ENCODE results near the gene TMEM52B.
"Not testable (repeated sequence)": the region's sequence is repeated elsewhere in the genome, so short reads cannot be mapped to it uniquely, and the experiment has no call there.

The TMEM52B gene

DNA sequence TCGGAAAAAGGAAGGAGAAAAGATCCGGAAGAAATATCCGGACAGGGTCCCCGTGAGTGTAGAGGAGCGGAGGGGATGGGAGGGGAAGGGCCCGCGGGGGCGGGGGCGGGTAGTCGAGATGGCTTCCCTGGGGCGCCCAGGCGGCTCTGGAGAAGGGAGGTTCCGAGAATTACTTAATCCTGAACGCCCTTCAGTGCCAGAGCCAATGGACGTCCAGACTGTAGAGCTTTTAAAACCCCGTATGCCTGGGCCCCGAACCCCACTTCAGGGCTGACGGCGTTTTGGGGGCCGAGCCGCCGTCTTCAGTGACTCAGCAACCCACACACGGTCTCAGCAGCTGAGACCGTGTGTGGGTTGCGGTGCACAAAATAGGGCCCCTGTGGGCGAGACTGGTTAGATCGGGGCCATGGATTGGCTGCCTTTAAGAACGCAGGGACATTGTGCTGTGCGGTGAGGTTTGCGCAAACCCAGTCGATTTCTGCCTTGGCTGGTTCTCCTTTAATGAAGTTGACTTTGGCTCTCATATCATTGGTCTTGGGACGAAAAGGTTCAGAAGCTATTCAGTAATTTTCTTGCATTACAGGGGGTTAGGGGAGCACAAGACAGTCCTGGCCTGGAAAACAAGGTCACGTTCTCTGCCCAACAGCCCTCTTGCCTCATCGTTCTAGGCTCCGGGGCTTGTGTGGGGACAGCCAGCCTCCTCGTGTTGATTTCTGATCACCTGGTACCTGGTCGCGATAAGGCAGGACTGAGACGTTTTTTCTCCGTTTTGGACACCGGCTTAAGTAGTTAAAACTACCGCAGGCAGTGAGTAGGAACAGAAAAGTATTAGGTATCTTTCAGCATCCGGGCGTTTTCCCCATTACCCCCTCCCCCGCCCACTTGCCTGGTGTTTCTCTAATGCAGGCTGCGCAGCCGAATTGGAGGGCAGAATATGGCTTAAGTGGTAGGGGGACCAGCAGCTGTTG is 34.6 kb downstream of the TMEM52B start:
- peak overlapping the region; percentile 88 for H3K27ac ChIP-seq
- TF ChIP-seq, protein P1, sequence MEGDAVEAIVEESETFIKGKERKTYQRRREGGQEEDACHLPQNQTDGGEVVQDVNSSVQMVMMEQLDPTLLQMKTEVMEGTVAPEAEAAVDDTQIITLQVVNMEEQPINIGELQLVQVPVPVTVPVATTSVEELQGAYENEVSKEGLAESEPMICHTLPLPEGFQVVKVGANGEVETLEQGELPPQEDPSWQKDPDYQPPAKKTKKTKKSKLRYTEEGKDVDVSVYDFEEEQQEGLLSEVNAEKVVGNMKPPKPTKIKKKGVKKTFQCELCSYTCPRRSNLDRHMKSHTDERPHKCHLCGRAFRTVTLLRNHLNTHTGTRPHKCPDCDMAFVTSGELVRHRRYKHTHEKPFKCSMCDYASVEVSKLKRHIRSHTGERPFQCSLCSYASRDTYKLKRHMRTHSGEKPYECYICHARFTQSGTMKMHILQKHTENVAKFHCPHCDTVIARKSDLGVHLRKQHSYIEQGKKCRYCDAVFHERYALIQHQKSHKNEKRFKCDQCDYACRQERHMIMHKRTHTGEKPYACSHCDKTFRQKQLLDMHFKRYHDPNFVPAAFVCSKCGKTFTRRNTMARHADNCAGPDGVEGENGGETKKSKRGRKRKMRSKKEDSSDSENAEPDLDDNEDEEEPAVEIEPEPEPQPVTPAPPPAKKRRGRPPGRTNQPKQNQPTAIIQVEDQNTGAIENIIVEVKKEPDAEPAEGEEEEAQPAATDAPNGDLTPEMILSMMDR (conservative IDR thresholded peaks at IDR 0.05), result no peak

DNA sequence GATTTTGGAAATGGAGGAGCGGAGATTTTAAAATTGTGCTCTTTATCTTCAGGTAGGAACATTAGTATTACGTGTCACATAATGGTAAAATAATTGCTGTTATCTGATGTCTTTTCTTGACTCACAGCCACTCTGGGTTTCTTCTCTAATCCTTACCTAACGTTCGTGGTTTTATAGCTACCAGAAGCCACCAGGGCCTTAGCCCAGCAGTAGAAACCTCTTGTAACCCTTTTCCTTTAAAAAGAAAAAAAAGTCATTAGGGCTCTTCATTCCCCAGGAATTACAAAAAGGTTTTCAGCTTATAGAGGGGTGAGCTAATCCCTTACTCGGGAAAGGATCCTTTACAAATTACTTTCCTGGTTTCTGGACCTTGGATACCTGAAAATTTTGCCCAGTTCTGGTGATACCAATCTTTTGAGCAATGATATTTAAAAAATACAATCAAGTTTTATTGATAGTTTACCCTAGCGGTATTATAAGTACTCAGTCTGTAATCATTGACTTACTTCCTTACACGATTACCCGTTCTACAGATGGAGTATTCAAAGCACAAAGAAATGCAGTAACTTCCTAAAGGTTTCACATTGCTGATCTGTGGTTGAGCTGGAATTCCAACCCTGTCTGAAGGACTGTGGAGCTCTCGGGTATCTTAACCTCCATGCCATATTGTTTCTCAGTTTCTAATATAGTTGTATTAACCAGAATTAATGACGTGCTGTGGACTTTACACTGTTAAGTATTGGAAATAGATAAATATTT is 35.5 kb downstream of the TMEM52B start:
- peak overlapping the region; percentile 88 for H3K27ac ChIP-seq
- TF ChIP-seq, protein P1 (conservative IDR thresholded peaks at IDR 0.05), result no peak

DNA sequence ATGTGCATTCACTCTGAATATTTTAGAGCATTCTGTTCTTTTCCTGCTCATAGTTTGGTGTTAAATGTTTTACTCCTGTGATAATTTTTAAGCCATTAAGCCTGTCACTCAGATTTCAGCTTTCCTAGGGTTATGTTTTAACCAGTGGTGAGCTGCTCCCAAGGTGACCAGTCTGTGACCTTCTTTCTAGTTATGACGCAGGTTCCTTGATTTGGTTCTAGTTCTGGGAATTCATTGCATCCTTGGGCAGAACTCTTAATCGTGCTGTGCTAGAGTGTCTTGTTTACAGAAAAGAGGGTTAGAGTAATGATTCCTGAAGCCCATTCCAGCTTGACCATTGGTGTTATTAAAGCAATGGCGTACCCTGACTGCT is 36.0 kb downstream of the TMEM52B start:
- H3K27ac ChIP-seq, result peak overlapping the region; percentile 88
- TF ChIP-seq, protein P1 (conservative IDR thresholded peaks at IDR 0.05), result no peak

DNA sequence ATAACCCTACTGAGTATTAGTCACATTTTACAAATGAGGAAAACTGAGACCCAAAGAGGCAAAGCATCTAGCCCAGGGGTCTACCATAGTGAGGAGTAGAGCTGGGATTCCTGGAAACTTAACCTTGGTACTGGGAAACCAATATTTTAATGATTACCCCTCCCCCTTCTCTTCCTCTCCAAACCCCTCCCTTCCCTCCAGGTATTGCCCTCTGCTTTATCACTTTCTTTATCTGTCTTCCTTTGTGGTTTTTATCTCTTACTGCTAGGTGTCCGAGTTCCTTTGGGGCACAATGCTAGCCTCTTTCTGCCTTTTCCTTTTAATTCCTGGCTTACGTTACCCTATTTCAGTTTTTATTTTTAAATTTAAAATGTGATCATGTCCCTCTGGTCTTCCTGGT is 36.6 kb downstream of the TMEM52B start:
- H3K27ac ChIP-seq, result 0 out of 2 replicates have a peak overlapping the region, but pooled peaks have one; percentile 88
- TF ChIP-seq, protein P1 (conservative IDR thresholded peaks at IDR 0.05), result no peak

DNA sequence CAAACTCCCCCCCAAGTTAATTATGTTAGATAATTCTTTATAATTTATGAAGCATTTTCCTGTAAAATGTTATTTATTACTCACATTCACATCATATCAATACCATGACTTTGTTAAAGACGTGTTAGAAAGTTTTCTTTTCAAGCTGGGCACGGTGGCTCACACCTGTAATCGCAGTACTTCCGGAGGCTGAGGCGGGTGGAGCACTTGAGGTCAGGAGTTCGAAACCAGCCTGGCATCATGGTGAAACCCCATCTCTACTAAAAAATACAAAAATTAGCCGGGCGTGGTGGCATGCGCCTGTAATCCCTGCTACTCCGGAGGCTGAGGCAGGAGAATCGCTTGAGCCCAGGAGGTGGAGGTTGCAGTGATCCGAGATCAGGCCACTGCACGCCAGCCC is 37.1 kb downstream of the TMEM52B start:
- not testable (repeated sequence) for H3K27ac ChIP-seq

DNA sequence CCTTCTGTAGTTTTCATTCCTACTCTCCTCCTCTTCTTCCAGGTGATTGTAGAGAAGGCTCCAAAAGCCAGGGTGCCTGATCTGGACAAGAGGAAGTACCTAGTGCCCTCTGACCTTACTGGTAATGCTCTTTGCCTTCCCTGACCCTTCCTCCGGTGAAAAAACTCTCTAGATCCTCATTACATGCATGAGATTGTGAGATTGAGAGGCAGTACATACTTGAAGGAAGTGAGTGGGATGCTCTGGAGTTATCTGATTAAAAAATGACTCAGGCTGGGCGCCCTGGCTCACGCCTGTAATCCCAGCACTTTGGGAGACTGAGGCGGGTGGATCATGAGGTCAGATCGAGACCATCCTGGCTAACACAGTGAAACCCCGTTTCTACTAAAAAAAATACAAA is 39.2 kb downstream of the TMEM52B start:
- TF ChIP-seq, protein P1 (conservative IDR thresholded peaks at IDR 0.05), result no peak
- no peak overlapping the region for H3K27ac ChIP-seq

DNA sequence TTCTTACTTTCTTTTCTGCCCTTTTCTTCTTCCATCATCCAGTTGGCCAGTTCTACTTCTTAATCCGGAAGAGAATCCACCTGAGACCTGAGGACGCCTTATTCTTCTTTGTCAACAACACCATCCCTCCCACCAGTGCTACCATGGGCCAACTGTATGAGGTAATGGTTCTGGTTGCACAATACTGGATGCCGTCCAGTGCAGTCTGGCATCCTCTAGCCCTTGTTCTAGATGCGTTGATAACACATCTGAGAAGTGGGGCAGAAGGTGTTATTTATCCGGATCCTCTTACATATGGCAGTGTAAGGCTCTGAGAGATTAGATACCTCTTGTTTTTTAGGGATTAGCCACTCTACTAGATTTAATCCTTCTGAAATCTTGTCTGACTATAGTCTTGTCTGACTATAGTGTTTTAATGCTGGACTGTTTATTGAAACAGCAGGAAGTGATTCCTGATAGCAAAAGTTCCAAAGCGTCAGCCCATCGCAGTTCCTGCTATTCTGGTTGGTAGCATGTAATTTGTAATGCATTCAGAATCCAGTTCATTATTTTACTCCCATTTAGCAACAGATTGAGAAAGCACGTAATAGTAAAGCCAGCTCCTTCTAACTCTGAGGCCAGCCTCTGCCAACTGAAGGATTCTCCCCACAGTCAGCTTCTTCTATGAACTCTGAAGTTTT is 41.7 kb downstream of the TMEM52B start:
- TF ChIP-seq, protein P1 (conservative IDR thresholded peaks at IDR 0.05), result no peak
- peak overlapping the region; percentile 7 for H3K27ac ChIP-seq
